ENCODE data around the gene COPS8.

Gene COPS8

DNA sequence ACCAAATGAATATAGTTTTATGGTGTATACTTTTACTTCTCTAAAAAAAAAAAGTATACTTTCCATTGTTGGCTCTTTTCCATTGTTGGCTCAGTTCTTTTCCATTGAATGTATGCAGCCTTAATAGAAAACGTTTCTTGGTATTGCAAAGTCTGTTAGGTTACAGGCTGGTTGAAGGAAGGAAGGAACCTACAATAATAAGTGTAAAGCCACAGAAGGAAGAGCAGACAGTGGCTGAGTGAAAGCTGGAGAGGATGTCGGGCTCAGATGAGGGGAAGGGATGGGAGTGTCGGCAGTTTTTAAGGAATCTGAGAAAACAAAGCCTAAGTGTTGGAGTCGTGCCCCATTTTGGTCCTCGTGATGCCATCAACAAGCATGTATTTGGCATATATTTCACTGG, 6.8 kb downstream of the COPS8 start:
- no peak overlapping the region for H3K4me2 ChIP-seq (ENCODE audit: low read length)
- no peak overlapping the region for H3K9ac ChIP-seq (ENCODE audit: low read length)
- no peaks in the 10 kb centered on the region for H3K36me3 ChIP-seq (replicated peaks; ENCODE audit: low read depth, low read length)
- no peak overlapping the region for H3K4me3 ChIP-seq (ENCODE audit: low read length)
- no peaks in the 10 kb centered on the region for H3K4me1 ChIP-seq (ENCODE audit: low read length)
- no peak overlapping the region for H2AFZ ChIP-seq (ENCODE audit: low read depth, low read length)
- H3K27ac ChIP-seq (ENCODE audit: low read length), result no peak overlapping the region
- no peak for TF ChIP-seq EZH2phosphoT487 (IDR thresholded peaks at IDR 0.05; ENCODE audit: low read depth)
- TF ChIP-seq, protein P1, sequence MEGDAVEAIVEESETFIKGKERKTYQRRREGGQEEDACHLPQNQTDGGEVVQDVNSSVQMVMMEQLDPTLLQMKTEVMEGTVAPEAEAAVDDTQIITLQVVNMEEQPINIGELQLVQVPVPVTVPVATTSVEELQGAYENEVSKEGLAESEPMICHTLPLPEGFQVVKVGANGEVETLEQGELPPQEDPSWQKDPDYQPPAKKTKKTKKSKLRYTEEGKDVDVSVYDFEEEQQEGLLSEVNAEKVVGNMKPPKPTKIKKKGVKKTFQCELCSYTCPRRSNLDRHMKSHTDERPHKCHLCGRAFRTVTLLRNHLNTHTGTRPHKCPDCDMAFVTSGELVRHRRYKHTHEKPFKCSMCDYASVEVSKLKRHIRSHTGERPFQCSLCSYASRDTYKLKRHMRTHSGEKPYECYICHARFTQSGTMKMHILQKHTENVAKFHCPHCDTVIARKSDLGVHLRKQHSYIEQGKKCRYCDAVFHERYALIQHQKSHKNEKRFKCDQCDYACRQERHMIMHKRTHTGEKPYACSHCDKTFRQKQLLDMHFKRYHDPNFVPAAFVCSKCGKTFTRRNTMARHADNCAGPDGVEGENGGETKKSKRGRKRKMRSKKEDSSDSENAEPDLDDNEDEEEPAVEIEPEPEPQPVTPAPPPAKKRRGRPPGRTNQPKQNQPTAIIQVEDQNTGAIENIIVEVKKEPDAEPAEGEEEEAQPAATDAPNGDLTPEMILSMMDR (IDR thresholded peaks at IDR 0.05; ENCODE audit: low read depth, low read length), result no peak
- H4K20me1 ChIP-seq (ENCODE audit: insufficient read depth, low read length), result no peaks in the 10 kb centered on the region
- no peaks in the 10 kb centered on the region for H3K9me3 ChIP-seq (ENCODE audit: insufficient read depth, low read length)
- no peaks in the 10 kb centered on the region for H3K27me3 ChIP-seq (ENCODE audit: low read depth, low read length)
- peaks cover 15% of the 10 kb centered on the region for H3K79me2 ChIP-seq (ENCODE audit: low read length)

DNA sequence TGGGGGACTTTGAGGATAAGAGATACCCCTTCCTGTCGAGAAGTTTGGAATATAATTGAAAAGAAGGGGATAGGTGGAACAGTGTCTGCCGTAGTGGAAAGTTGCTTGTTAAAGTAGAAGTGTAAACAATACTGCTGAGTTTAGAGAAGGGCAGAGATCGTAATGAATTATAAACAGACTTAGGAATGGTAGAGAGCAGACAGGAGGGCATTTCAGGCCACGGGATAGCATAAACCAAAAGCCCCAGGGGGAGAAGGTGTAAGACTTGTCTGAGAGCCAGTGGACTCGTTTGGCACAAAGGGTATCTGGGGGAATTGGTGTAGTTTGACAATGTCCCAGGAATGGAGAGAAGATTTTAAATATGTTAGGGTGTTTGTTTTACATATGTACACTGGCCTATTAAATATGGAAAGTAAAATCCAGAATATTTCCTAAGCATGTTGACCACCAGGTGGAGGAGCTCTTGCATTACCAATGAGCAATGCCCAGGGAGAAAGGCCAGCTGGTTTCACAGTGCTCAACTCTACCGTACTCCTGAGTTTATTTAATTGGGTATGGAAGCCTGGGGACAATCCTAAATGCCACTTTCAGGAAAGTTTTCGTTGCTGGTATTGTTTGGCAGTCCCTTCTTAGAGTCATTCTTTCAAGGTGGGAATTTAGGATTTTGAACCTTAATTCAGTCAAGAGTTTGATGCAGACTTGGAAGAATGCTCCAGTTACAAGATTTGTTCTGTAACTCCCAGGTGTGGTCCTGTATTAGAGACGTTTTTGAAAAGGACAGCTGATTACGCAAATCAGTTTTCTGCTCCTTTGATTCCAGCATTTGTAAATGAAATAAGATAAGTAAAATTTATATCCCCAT, 7.5 kb downstream of the COPS8 start:
- no peak overlapping the region for H2AFZ ChIP-seq (ENCODE audit: low read depth, low read length)
- H3K27me3 ChIP-seq (ENCODE audit: low read depth, low read length), result no peaks in the 10 kb centered on the region
- H3K9me3 ChIP-seq (ENCODE audit: insufficient read depth, low read length), result no peaks in the 10 kb centered on the region
- no peaks in the 10 kb centered on the region for H3K4me1 ChIP-seq (ENCODE audit: low read length)
- no peaks in the 10 kb centered on the region for H3K36me3 ChIP-seq (replicated peaks; ENCODE audit: low read depth, low read length)
- H3K79me2 ChIP-seq (ENCODE audit: low read length), result peaks cover 10% of the 10 kb centered on the region
- no peak overlapping the region for H3K4me2 ChIP-seq (ENCODE audit: low read length)
- H3K27ac ChIP-seq (ENCODE audit: low read length), result no peak overlapping the region
- H3K9ac ChIP-seq (ENCODE audit: low read length), result no peak overlapping the region
- TF ChIP-seq, protein P1 (IDR thresholded peaks at IDR 0.05; ENCODE audit: low read depth, low read length), result no peak
- TF ChIP-seq EZH2phosphoT487 (IDR thresholded peaks at IDR 0.05; ENCODE audit: low read depth), result no peak
- no peaks in the 10 kb centered on the region for H4K20me1 ChIP-seq (ENCODE audit: insufficient read depth, low read length)
- H3K4me3 ChIP-seq (ENCODE audit: low read length), result no peak overlapping the region

DNA sequence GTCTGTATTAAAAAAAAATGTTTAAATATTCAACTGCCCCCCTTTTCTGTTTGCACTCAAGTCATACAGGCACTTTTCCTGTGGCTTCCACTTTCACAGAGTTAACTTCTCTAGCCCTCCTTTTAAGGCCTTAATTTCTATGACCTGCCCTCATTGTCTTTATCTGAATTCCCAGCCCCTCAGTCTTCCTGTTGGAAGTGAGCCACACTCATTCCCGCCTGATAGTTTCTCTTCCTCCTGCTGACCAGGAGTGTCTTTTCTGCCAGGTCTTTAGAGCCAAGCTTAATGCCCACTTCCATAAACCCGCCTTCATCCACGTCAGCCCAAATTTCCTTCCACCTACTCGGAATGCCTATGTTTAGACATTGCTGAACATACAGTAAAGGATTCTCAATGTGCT, 10.5 kb downstream of the COPS8 start:
- no peak overlapping the region for H3K27ac ChIP-seq (ENCODE audit: low read length)
- H3K79me2 ChIP-seq (ENCODE audit: low read length), result no peaks in the 10 kb centered on the region
- H3K4me2 ChIP-seq (ENCODE audit: low read length), result no peak overlapping the region
- no peak overlapping the region for H3K4me3 ChIP-seq (ENCODE audit: low read length)
- no peaks in the 10 kb centered on the region for H3K4me1 ChIP-seq (ENCODE audit: low read length)
- H3K36me3 ChIP-seq (replicated peaks; ENCODE audit: low read depth, low read length), result peaks cover 6% of the 10 kb centered on the region
- H4K20me1 ChIP-seq (ENCODE audit: insufficient read depth, low read length), result no peaks in the 10 kb centered on the region
- no peak overlapping the region for H3K9ac ChIP-seq (ENCODE audit: low read length)
- no peak for TF ChIP-seq EZH2phosphoT487 (IDR thresholded peaks at IDR 0.05; ENCODE audit: low read depth)
- TF ChIP-seq, protein P1 (IDR thresholded peaks at IDR 0.05; ENCODE audit: low read depth, low read length), result no peak
- no peaks in the 10 kb centered on the region for H3K27me3 ChIP-seq (ENCODE audit: low read depth, low read length)
- H3K9me3 ChIP-seq (ENCODE audit: insufficient read depth, low read length), result no peaks in the 10 kb centered on the region
- no peak overlapping the region for H2AFZ ChIP-seq (ENCODE audit: low read depth, low read length)

DNA sequence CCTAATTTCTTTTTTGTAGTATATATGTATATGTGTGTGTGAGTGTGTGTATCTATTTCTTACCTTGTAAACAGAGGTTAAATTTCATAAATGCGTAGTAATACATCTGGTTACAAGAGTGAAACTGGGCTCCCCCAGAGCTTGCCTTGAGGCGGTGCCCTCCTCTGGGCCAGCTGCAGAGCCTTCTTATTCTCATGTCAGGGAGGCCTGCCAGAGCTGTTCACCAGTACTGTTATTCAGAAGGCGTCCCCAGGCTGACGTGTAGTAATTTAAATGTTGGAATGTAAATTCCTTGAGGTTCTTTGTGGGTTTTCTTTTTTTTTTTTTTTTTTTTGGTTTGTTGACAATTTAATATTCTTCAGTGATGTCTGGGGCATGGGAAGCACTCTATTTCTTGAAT, 11.2 kb downstream of the COPS8 start:
- no peaks in the 10 kb centered on the region for H3K9me3 ChIP-seq (ENCODE audit: insufficient read depth, low read length)
- no peaks in the 10 kb centered on the region for H3K27me3 ChIP-seq (ENCODE audit: low read depth, low read length)
- H4K20me1 ChIP-seq (ENCODE audit: insufficient read depth, low read length), result no peaks in the 10 kb centered on the region
- H3K4me2 ChIP-seq (ENCODE audit: low read length), result no peak overlapping the region
- H3K36me3 ChIP-seq (replicated peaks; ENCODE audit: low read depth, low read length), result peaks cover 6% of the 10 kb centered on the region
- H3K4me3 ChIP-seq (ENCODE audit: low read length), result no peak overlapping the region
- no peak for TF ChIP-seq EZH2phosphoT487 (IDR thresholded peaks at IDR 0.05; ENCODE audit: low read depth)
- TF ChIP-seq, protein P1 (IDR thresholded peaks at IDR 0.05; ENCODE audit: low read depth, low read length), result no peak
- no peak overlapping the region for H3K27ac ChIP-seq (ENCODE audit: low read length)
- H2AFZ ChIP-seq (ENCODE audit: low read depth, low read length), result no peak overlapping the region
- no peaks in the 10 kb centered on the region for H3K4me1 ChIP-seq (ENCODE audit: low read length)
- no peaks in the 10 kb centered on the region for H3K79me2 ChIP-seq (ENCODE audit: low read length)
- H3K9ac ChIP-seq (ENCODE audit: low read length), result no peak overlapping the region
